Measurements from ENCODE around the gene ZNF423. TPM values are rescaled to one million over a fixed set of nuclear protein-coding genes. Genes with fewer than 3 reads are reported as not detected.
A peak's percentile ranks its signal among the peaks of the same experiment; 100 is the strongest.

The ZNF423 gene
- total and polyA plus RNA-seq, 10 donors = 0.36 to 7.0 (median 3.7) TPM

DNA sequence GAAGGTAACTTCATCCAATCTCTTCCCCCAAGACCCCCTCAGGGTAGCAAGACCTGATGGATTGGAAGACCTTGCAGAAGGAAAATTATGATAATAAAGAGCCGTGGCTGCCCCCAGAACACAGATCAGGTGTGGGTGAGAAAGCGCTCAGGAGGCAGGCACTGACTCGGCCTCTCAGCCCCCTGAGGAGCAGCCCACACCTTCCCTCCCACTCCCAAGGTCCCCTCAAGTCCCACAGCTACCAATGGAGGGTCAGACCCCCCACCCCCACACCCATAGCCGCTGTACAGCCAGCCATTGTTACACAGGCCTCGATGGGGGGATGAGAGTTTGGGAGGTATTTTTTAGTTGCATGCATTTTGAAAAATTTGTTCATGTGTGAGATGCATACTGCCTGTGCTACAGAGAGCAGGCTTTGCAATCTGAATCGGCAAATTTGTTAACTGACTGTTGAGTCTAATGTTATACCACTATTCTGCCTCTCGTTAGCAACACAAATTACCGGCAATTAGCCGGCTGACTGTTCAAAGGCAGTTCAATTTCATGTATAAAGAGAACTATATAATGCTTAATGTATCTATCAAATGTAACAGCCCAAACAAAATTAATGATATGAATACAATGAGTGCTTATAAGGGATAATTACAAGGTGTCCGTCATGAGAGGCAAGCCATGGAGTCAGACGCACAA lies 270.6 kb downstream of the ZNF423 start:
- H3K27ac ChIP-seq = no peak overlapping the region
- H3K27me3 ChIP-seq (replicated peaks in 1 of 7) = no peaks in the 10 kb centered on the region
- peak; percentile 35 for DNase-seq
- no peak overlapping the region for H3K4me3 ChIP-seq
- H3K36me3 ChIP-seq = no peaks in the 10 kb centered on the region
- intact Hi-C loops (cut with DNase I; ENCODE audit: low total_unique reads) = no loop called here
- no peaks in the 10 kb centered on the region for H3K9me3 ChIP-seq
- no peaks in the 10 kb centered on the region for H3K4me1 ChIP-seq
- 87 to 94% (median 93%) methylated on average over 11 of the region's 11 CpGs for WGBS, 5 donors
- no peak for TF ChIP-seq POLR2AphosphoS5 (IDR thresholded peaks at IDR 0.05)
- TF ChIP-seq POLR2A (IDR thresholded peaks at IDR 0.05) = no peak
- TF ChIP-seq, protein P1, sequence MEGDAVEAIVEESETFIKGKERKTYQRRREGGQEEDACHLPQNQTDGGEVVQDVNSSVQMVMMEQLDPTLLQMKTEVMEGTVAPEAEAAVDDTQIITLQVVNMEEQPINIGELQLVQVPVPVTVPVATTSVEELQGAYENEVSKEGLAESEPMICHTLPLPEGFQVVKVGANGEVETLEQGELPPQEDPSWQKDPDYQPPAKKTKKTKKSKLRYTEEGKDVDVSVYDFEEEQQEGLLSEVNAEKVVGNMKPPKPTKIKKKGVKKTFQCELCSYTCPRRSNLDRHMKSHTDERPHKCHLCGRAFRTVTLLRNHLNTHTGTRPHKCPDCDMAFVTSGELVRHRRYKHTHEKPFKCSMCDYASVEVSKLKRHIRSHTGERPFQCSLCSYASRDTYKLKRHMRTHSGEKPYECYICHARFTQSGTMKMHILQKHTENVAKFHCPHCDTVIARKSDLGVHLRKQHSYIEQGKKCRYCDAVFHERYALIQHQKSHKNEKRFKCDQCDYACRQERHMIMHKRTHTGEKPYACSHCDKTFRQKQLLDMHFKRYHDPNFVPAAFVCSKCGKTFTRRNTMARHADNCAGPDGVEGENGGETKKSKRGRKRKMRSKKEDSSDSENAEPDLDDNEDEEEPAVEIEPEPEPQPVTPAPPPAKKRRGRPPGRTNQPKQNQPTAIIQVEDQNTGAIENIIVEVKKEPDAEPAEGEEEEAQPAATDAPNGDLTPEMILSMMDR (IDR thresholded peaks at IDR 0.05 in 8 of 11, conservative IDR thresholded peaks at IDR 0.05 in 3 of 11) = no peak

DNA sequence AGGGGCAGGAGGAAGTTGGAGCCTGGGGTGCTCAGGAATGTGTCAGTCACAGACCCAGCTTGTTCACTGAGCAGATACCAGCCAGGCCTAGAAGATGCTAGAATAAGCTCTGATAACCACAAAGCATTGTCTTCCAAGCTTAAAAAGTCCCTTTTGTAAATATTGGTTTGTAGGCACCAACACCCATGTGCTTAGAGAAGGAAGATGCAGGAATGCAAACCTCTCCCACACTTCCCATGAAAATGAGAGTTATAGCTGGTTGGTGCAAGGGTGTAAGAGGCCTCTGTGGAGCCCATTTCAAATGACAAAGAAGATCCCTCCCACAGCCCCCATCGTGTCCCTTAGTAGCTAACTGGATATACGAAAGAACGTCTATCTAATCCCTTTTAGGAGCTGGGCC lies 272.0 kb downstream of the ZNF423 start:
- Histone ChIP-seq H3K9me3 (no peaks in the 10 kb centered on the region), H3K4me3 (no peak overlapping the region), H3K4me1 (no peaks in the 10 kb centered on the region), H3K27ac (no peak overlapping the region), H3K36me3 (no peaks in the 10 kb centered on the region), H3K27me3 (replicated peaks in 1 of 7) (no peaks in the 10 kb centered on the region)
- intact Hi-C loops (cut with DNase I; ENCODE audit: low total_unique reads) = no loop called here
- DNase-seq = no peak
- 73 to 95% (median 83%) methylated on average over 3 of the region's 3 CpGs for WGBS, 5 donors
- TF ChIP-seq, protein P1 (IDR thresholded peaks at IDR 0.05 in 8 of 11, conservative IDR thresholded peaks at IDR 0.05 in 3 of 11) = no peak

DNA sequence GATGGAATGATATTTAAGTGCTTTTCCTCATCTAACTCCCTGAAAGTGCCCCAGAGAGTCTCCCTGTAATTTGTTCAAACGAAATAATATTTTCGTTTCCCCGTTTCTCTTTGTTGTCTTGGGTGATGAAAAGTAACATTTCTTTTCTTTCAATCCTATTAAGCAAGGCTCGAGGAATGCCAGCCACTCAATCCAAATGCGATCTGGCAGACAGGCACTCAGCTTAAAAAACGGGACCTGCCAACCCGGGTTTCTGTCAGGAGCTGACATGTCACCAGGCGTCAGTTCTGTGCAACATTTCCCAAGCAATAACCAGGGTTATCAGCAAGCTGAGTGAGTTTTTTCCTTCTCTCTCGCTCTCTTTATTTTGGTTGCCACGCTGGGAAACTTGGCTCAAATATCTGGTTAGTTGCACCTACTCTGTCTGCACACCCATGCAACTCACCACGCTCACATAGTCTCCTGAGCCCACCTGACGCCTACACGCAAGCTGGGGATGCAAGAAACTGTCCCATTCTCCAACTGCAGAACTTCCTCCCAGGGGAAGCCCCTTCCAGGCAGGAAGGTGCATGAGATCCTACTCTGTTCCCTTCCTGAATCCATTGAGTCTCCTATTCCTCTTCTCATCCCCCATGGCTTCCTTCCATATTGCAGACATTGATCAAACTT lies 274.1 kb downstream of the ZNF423 start:
- peak; percentile 22 for DNase-seq
- Histone ChIP-seq H3K27ac (no peak overlapping the region), H3K36me3 (no peaks in the 10 kb centered on the region), H3K4me3 (no peak overlapping the region), H3K9me3 (no peaks in the 10 kb centered on the region), H3K4me1 (no peaks in the 10 kb centered on the region), H3K27me3 (replicated peaks in 1 of 7) (no peaks in the 10 kb centered on the region)
- intact Hi-C loops (cut with DNase I; ENCODE audit: low total_unique reads) = no loop called here
- no peak for TF ChIP-seq POLR2AphosphoS5 (IDR thresholded peaks at IDR 0.05)
- no peak for TF ChIP-seq POLR2A (IDR thresholded peaks at IDR 0.05)
- TF ChIP-seq, protein P1 (IDR thresholded peaks at IDR 0.05 in 8 of 11, conservative IDR thresholded peaks at IDR 0.05 in 3 of 11) = no peak
- 76 to 85% (median 83%) methylated on average over 13 of the region's 13 CpGs for WGBS, 5 donors

DNA sequence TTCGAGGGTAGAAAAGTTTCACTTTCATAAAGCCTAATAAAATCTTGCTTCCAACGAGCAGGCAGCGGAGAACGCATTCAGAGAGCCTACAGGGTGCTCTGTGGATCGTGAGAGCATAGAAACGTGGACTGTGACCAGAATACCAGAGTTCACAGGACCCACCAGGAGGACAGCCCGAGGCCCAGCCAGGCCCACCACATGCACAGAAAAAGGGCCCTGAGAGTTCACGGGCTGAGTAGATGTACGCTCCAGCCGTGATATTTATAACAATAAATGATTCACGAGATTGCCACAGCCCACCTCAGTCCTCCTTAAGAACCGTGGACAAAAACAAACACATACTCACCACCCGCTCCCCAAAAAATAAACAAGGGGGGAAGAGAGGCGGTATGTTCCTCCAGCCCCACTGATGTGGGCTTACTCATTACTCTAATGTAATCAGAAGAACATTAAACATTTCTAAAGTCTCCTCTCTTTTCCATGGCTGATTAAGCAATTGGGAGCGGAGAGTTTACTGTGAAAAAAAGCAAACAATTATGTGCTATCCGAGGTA lies 275.1 kb downstream of the ZNF423 start:
- no peak for TF ChIP-seq POLR2AphosphoS5 (IDR thresholded peaks at IDR 0.05)
- TF ChIP-seq, protein P1 (IDR thresholded peaks at IDR 0.05 in 8 of 11, conservative IDR thresholded peaks at IDR 0.05 in 3 of 11) = no peak
- TF ChIP-seq POLR2A (IDR thresholded peaks at IDR 0.05) = no peak
- intact Hi-C loops (cut with DNase I; ENCODE audit: low total_unique reads) = no loop called here
- Histone ChIP-seq H3K4me3 (no peak overlapping the region), H3K9me3 (no peaks in the 10 kb centered on the region), H3K4me1 (peaks cover 0 to 2% (median under 1%) of the 10 kb centered on the region in 6 donors), H3K27me3 (replicated peaks in 1 of 7) (no peaks in the 10 kb centered on the region), H3K36me3 (no peaks in the 10 kb centered on the region), H3K27ac (peak overlapping the region in 7 of 8 donors; percentile 9 to 62 (median 48))
- DNase-seq = peak; percentile 39
- WGBS, 5 donors = 72 to 84% (median 81%) methylated on average over 16 of the region's 16 CpGs
